Ovary (tissue), 9 donors: Measurements from ENCODE around the gene C15orf61. TPM values are rescaled to one million over a fixed set of nuclear protein-coding genes. Genes with fewer than 3 reads are reported as not detected.

ENCODE experiments used
- DNase-seq, 5 donors: peaks; one replicate each; pipeline ENCODE4 v3.0.0-alpha.2; 2019 to 2020
- H3K27ac ChIP-seq, 2 donors: fragments of 200-600 bp; one replicate each; pipeline versions ENCODE4 v1.5.1 to v1.8.0; 2019 to 2022
- H3K27me3 ChIP-seq: fragments of 200-600 bp; one replicate; pipeline ENCODE4 v1.8.0; 2022
- H3K36me3 ChIP-seq: fragments of 200-600 bp; sonication (generic); one replicate; pipeline ENCODE4 v1.5.1; 2019
- H3K4me1 ChIP-seq: one replicate; pipeline ENCODE4 v1.8.1; 2013; ENCODE audit warnings: mild to moderate bottlenecking, moderate library complexity; ENCODE audit not compliant: insufficient read depth
- H3K4me3 ChIP-seq: fragments of 200-600 bp; sonication (generic); one replicate; pipeline ENCODE4 v1.5.1; 2017
- H3K9me3 ChIP-seq, 2 donors: fragments of 200-600 bp in 1 of 2; sonication (generic) in 1 of 2; one replicate each; pipeline versions ENCODE4 v1.5.1 to v1.8.1; 2013 to 2019; ENCODE audit warnings: mild to moderate bottlenecking in 1 of 2, moderate library complexity in 1 of 2
- CTCF ChIP-seq, 3 donors: fragments of 450-650 bp in 2 of 3; fragments of 200-600 bp in 1 of 3; IDR thresholded peaks; one replicate each; pipeline versions ENCODE4 v1.5.1 to v1.8.0; 2016 to 2022; ENCODE audit warnings: antibody characterized with exemption in 3 of 3, mild to moderate bottlenecking in 1 of 3
- EP300 ChIP-seq: sonication (generic); formaldehyde crosslinking; IDR thresholded peaks from one replicate; pipeline ENCODE4 v1.6.1; 2017; ENCODE audit warnings: antibody characterized with exemption
- POLR2A ChIP-seq: fragments of 450-650 bp; IDR thresholded peaks from one replicate; pipeline ENCODE4 v1.6.1; 2017; ENCODE audit warnings: antibody characterized with exemption, mild to moderate bottlenecking, moderate library complexity
- WGBS, 3 donors: extraction: QIAGEN DNeasy Blood & Tissue Kit in 1 of 3; methylation state at CpG; one replicate each; pipeline versions ENCODE4 v1.1.5 to v1.1.7; 2013 to 2017; 5-methylcytosine and 5-hydroxymethylcytosine counted together
- intact Hi-C, 4 donors: fragments of 100-400 bp; cut with DNase I; formaldehyde crosslinking; loops; one replicate each; pipeline versions ENCODE4 v1.11.0 to v1.15.1; 2022 to 2023
- polyA plus RNA-seq, 2 donors: library from polyadenylated mRNA; stranded (reverse); fragments of 200-250 nt in 1 of 2; fragments of 350-450 nt in 1 of 2; fragmentation: Illumina TruSeq in 1 of 2; extraction: RNeasy Lipid Tissue Mini Kit (QIAGEN cat#74804) in 1 of 2; gene quantifications; one replicate each; pipeline ENCODE4 v1.2.3, GENCODE V29; 2013 to 2014
- total RNA-seq, 7 donors: library from RNA; depleted of rRNA in 2 of 7; stranded (reverse); fragments of >200 nt in 2 of 7; fragmentation: NEBNext Ultra II Directional in 3 of 7; extraction: Animal tissue kit (Norgen Biotek cat#: 25700) in 3 of 7; gene quantifications; one replicate each; pipeline versions ENCODE4 v1.1.0 to v1.2.4, GENCODE V29; 2016 to 2023
- donor health status: DM: no; HTN: no; CAD: no; lungs with moderate emphysema.
- donor health status: DM: no; HTN: no; CAD: no.
- donor health status: Bipolar disorder and iron deficiency.
- donor health status: DM: yes; HTN: yes; CAD: no.
- donor health status: DM: no; HTN: no; CAD: no.
- donor health status: DM: yes; HTN: yes; CAD: no.

C15orf61 gene
- total and polyA plus RNA-seq, 9 donors: 2.7 to 7.8 (median 6.6) TPM

- Histone ChIP-seq H3K4me1 (no peaks in the 10 kb centered on the region), H3K9me3 (no peaks in the 10 kb centered on the region), H3K27me3 (no peaks in the 10 kb centered on the region), H3K4me3 (no peak overlapping the region), H3K27ac (no peak overlapping the region), H3K36me3 (no peaks in the 10 kb centered on the region)
- DNase-seq: no peak
- WGBS, 3 donors: 93 to 97% (median 95%) methylated on average over 4 of the region's 4 CpGs
- intact Hi-C loops: loop anchor here in 2 of 4 donors (10.0 kb wide), 1 partner anchor 325 kb away; no protein-coding TSS in a partner anchor
- TF ChIP-seq POLR2A (no peak), EP300 (no peak), CTCF (IDR thresholded peaks at IDR 0.05) (no peak)
Measured at GRCh38 chr15:67509918-67510317, 11.0 kb upstream of the C15orf61 start.

- intact Hi-C loops: no loop called here
- Histone ChIP-seq H3K4me1 (no peaks in the 10 kb centered on the region), H3K27me3 (no peaks in the 10 kb centered on the region), H3K27ac (no peak overlapping the region), H3K4me3 (no peak overlapping the region), H3K9me3 (no peaks in the 10 kb centered on the region), H3K36me3 (no peaks in the 10 kb centered on the region)
- no peak for DNase-seq
- WGBS, 3 donors: 71 to 83% (median 78%) methylated on average over 7 of the region's 7 CpGs
- TF ChIP-seq POLR2A: no peak
- TF ChIP-seq EP300: no peak
- TF ChIP-seq CTCF (IDR thresholded peaks at IDR 0.05): no peak
Measured at GRCh38 chr15:67510597-67511190, 10.2 kb upstream of the C15orf61 start.

GRCh38 chr15:67511606-67512005 lies 9.3 kb upstream of the C15orf61 start:
- 93 to 95% (median 95%) methylated on average over 3 of the region's 3 CpGs for WGBS, 3 donors
- no peak for DNase-seq
- H3K27me3 ChIP-seq: no peaks in the 10 kb centered on the region
- H3K27ac ChIP-seq: no peak overlapping the region
- no peaks in the 10 kb centered on the region for H3K36me3 ChIP-seq
- no peaks in the 10 kb centered on the region for H3K4me1 ChIP-seq
- no peak overlapping the region for H3K4me3 ChIP-seq
- TF ChIP-seq POLR2A: no peak
- TF ChIP-seq CTCF (IDR thresholded peaks at IDR 0.05): no peak
- no peak for TF ChIP-seq EP300
- H3K9me3 ChIP-seq: no peaks in the 10 kb centered on the region
- intact Hi-C loops: no loop called here

- H3K36me3 ChIP-seq: no peaks in the 10 kb centered on the region
- TF ChIP-seq CTCF (IDR thresholded peaks at IDR 0.05): no peak
- TF ChIP-seq POLR2A: no peak
- no peak for TF ChIP-seq EP300
- no peak for DNase-seq
- no peaks in the 10 kb centered on the region for H3K4me1 ChIP-seq
- H3K27ac ChIP-seq: no peak overlapping the region
- H3K27me3 ChIP-seq: no peaks in the 10 kb centered on the region
- H3K4me3 ChIP-seq: no peak overlapping the region
- H3K9me3 ChIP-seq: no peaks in the 10 kb centered on the region
- intact Hi-C loops: no loop called here
- WGBS, 3 donors: 33 to 45% (median 43%) methylated on average over 3 of the region's 3 CpGs
Measured at GRCh38 chr15:67512140-67512539, 8.8 kb upstream of the C15orf61 start.
